GM20000 (cell line): ENCODE data around the gene EVI5.

Experiments used
- DNase-seq: peaks from one replicate; pipeline ENCODE4 v3.0.0; 2012; ENCODE audit warnings: low spot score
- TF ChIP-seq, protein P1 (sequence below): IDR thresholded peaks from 2 replicates; pipeline ENCODE4 v1.5.1; 2012; ENCODE audit warnings: mild to moderate bottlenecking, control low read depth; ENCODE audit errors: extremely low read depth, missing control alignments

EVI5 gene

GRCh38 chr1:92756537-92756936 is 28.4 kb downstream of the EVI5 start:
- no peak for DNase-seq
- TF ChIP-seq, protein P1, sequence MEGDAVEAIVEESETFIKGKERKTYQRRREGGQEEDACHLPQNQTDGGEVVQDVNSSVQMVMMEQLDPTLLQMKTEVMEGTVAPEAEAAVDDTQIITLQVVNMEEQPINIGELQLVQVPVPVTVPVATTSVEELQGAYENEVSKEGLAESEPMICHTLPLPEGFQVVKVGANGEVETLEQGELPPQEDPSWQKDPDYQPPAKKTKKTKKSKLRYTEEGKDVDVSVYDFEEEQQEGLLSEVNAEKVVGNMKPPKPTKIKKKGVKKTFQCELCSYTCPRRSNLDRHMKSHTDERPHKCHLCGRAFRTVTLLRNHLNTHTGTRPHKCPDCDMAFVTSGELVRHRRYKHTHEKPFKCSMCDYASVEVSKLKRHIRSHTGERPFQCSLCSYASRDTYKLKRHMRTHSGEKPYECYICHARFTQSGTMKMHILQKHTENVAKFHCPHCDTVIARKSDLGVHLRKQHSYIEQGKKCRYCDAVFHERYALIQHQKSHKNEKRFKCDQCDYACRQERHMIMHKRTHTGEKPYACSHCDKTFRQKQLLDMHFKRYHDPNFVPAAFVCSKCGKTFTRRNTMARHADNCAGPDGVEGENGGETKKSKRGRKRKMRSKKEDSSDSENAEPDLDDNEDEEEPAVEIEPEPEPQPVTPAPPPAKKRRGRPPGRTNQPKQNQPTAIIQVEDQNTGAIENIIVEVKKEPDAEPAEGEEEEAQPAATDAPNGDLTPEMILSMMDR, result no peak

- no peak for DNase-seq
- TF ChIP-seq, protein P1, result no peak
These were observed 29.1 kb downstream of the EVI5 start for GRCh38 chr1:92755541-92756461.

GRCh38 chr1:92754719-92755050 is 30.2 kb downstream of the EVI5 start:
- TF ChIP-seq, protein P1, result no peak
- no peak for DNase-seq

GRCh38 chr1:92754000-92754718 is 30.7 kb downstream of the EVI5 start:
- TF ChIP-seq, protein P1, result no peak
- no peak for DNase-seq

DNA sequence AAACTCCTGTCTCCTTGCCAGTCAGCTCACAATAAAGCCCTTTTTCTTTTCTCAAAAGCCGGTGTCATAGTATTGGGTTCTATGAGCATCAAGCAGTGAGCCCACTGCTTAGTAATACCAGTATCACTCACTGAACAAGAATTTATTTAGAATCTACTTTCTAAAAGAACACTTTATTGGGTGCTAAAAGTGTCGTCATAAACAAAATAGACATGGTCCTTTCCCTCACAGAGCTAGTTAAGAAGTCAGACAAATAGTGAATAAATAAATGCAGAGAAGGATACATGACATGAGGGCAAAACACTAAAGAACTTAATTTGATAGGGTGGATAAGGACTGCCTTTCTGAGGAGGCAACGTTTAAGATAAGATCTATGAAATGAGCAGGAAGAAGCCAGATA is 32.2 kb downstream of the EVI5 start:
- TF ChIP-seq, protein P1, result no peak
- DNase-seq, result no peak

- DNase-seq, result peak; percentile 61
- TF ChIP-seq, protein P1, result peak; percentile 70
These were observed 35.8 kb downstream of the EVI5 start for GRCh38 chr1:92749024-92749634.

DNA sequence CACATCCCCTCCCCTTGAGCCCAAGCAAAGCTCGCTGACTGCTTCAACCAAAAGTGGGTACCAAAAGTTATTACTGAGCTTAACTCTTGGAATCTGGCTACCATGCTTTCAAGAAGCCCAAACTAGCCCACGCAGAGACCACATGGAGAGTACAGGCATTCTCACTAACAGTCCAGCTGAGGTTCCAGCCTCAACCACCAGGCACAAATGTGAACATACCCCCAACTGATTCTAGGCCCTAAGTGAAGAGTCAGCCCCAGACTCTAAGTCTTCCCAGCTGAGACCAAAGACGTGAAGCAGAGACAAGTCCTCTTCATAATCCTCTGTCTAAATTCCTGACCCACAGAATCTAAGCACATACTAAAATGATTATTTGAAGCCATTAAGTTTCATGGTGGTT is 36.8 kb downstream of the EVI5 start:
- TF ChIP-seq, protein P1, result no peak
- no peak for DNase-seq
